HG02973 (cell line): ENCODE measurements around the gene SLC51A.
"Not testable (repeated sequence)": the region's sequence is repeated elsewhere in the genome, so short reads cannot be mapped to it uniquely, and the experiment has no call there.

Experiments
- ATAC-seq: cut with Tn5 transposase; IDR thresholded peaks from one replicate; pipeline ENCODE4 v1.9.1; 2021; ENCODE audit warnings: moderate library complexity; ENCODE audit not compliant: unreplicated experiment

Gene SLC51A

GRCh38 chr3:196193133-196193735, 23.1 kb upstream of the SLC51A start:
- ATAC-seq = no peak

- ATAC-seq = no peak
Observed at GRCh38 chr3:196193736-196194541, 22.4 kb upstream of the SLC51A start.

- ATAC-seq = no peak
Observed at GRCh38 chr3:196194542-196194915, 21.8 kb upstream of the SLC51A start.

GRCh38 chr3:196195664-196196265, 20.6 kb upstream of the SLC51A start:
- ATAC-seq = no peak

GRCh38 chr3:196197524-196197923, 18.8 kb upstream of the SLC51A start:
- no peak for ATAC-seq

- no peak for ATAC-seq
Observed at GRCh38 chr3:196198081-196198675, 18.2 kb upstream of the SLC51A start.

GRCh38 chr3:196198771-196199753, 17.3 kb upstream of the SLC51A start:
- ATAC-seq = no peak

- no peak for ATAC-seq
Observed at GRCh38 chr3:196202516-196202970, 13.8 kb upstream of the SLC51A start.

- no peak for ATAC-seq
Observed at GRCh38 chr3:196203846-196204245, 12.5 kb upstream of the SLC51A start.

- ATAC-seq = not testable (repeated sequence)
Observed at GRCh38 chr3:196205442-196206205, 10.7 kb upstream of the SLC51A start.

GRCh38 chr3:196207159-196207832, 9.0 kb upstream of the SLC51A start:
- no peak for ATAC-seq

GRCh38 chr3:196207833-196208607, 8.3 kb upstream of the SLC51A start:
- ATAC-seq = no peak

- no peak for ATAC-seq
Observed at GRCh38 chr3:196208942-196209695, 7.2 kb upstream of the SLC51A start.

GRCh38 chr3:196209944-196210672, 6.2 kb upstream of the SLC51A start:
- ATAC-seq = not testable (repeated sequence)

- no peak for ATAC-seq
Observed at GRCh38 chr3:196210673-196211556, 5.4 kb upstream of the SLC51A start, which contains the start of gene ZDHHC19. TSS of gene ZDHHC19 (minus strand) at chr3:196211400. CDS start at chr3:196211315, 85 bp downstream.
